ENCODE measurements around the gene ZNF580. TPM values are rescaled to one million over a fixed set of nuclear protein-coding genes. Genes with fewer than 3 reads are reported as not detected.
A peak's percentile ranks its signal among the peaks of the same experiment; 100 is the strongest.

The ZNF580 gene
- total and polyA plus RNA-seq, 9 of the 15 experiments (the other 6 are each of a cell fraction or from before 2014, with no cell fraction given) = 2.3 to 47.4 (median 6.0) TPM

GRCh38 chr19:55591555-55591954 is 49.2 kb upstream of the ZNF580 start (continued):
- TF ChIP-seq RBFOX2 (IDR thresholded peaks at IDR 0.05; ENCODE audit: low read depth, low read length) = no peak
- TF ChIP-seq PRDM10 (IDR thresholded peaks at IDR 0.05; ENCODE audit: partially characterized antibody) = peak; percentile 98
- no peak for TF ChIP-seq KLF13 (tag; IDR thresholded peaks at IDR 0.05; ENCODE audit: borderline replicate concordance, low read depth)
- TF ChIP-seq TCF7L2 (IDR thresholded peaks at IDR 0.05; ENCODE audit: low read depth, low read length) = peak; percentile 85
- no peak for TF ChIP-seq CREBBP (IDR thresholded peaks at IDR 0.05; ENCODE audit: low read depth, low read length)
- TF ChIP-seq FOXK1 (CRISPR knock-in tag; IDR thresholded peaks at IDR 0.05; ENCODE audit: borderline replicate concordance) = no peak
- peak; percentile 46; the same call in 1 of the 2 replicates for TF ChIP-seq MBD2 (IDR thresholded peaks at IDR 0.05; ENCODE audit: borderline replicate concordance, low read depth)
